ENCODE results near the gene IFT43. TPM values are rescaled to one million over a fixed set of nuclear protein-coding genes. Genes with fewer than 3 reads are reported as not detected.

The IFT43 gene
- total RNA-seq, 1 donor from 2014 or later, result 17.1 TPM

DNA sequence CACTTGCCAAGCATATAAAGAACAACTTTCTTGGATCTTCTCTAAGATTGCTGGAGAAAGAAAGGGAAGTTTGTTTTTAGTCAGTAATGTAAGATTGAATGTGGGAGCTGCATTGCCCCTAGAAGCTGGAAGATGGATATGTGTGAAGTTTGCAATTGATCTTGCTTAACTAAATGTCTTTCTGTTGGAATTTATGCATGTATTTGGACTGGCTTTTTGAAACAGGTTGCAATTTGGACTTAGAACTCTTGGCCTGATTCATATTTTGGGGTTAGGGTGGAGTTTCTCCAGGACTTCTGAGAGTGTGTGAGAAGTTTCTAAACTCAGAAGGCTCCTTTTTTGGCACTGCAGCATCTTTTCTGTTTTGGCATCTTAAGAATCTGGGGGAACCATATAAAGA, 26.4 kb downstream of the IFT43 start:
- no peak for DNase-seq (ENCODE audit: low read depth in 2 of 2)

DNA sequence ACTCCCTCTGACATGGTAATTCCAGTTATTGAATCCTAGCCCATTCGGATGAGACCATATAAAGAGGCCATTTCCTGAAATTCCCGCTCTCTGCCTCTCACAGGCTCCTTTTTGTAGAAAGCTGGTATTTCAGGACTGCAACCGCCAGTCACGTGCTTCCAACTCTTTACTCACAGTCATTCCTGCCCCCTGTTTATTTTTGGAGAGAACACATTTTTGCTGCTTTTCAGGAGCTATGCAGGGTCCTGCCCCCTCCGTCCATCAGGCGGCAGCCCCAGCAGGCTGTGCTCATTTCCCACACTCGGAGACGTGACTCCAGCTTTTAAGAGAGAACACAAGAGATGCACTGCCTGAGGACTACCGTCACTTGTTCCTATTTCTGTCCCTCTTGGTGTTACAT, 26.8 kb downstream of the IFT43 start:
- no peak for DNase-seq (ENCODE audit: low read depth in 2 of 2)

DNA sequence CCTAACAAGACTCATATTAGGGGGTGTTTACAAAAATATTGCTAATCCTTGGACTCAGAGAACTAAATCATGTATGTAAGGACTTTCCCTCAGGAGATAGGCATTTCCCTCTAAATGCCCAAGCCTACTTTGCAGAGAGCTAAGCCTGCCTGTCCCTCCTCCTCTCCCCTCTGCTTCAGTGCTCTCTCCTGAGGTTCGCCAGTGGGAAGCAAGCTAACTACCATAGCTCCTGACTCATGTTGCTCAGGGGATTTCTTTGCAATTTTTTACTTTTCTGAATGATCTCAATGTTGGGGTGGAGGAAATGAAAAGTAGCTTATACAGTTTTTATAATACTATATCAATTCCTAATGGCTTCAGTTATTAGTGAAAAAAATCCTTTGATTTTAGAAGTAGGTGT, 29.6 kb downstream of the IFT43 start:
- no peak for DNase-seq (ENCODE audit: low read depth in 2 of 2)

DNA sequence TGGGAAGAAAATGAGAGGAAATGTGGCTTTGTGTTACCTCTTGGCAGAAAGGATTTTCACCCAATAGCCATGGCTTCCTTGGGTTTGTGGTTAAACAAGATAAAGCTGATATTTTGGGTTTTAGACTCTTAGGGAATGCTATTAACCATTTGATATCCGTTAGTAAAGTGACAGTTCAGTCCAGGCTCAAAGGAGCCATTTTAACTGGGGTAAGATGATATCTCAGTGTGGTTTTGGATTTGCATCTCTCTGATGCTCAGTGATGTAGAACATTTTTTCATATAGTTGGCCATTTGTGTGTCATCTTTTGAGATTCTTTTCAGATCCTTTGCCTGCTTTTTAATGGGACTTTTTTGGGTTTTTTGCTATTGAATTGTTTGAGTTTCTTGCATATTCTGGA, 30.1 kb downstream of the IFT43 start:
- no peak for DNase-seq (ENCODE audit: low read depth in 2 of 2)

DNA sequence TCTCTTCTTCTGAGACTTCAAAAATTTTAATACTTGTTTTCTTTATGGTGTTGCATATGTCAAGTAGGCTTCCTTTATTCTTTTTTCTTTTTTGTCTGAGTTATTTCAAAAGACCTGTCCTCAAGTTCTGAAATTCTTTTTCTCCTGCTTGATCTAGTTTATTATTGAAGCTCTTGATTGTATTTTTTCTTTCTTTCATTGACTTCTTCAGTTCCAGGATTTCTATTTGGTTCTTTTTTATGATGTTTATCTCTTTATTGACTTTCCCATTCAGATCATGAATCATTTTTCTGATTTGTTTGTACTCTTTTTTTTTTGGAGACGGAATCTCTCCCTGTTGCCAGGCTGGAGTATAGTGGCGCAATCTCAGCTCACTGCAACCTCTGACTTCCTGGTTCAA, 34.1 kb downstream of the IFT43 start:
- DNase-seq (ENCODE audit: low read depth in 2 of 2), result no peak

DNA sequence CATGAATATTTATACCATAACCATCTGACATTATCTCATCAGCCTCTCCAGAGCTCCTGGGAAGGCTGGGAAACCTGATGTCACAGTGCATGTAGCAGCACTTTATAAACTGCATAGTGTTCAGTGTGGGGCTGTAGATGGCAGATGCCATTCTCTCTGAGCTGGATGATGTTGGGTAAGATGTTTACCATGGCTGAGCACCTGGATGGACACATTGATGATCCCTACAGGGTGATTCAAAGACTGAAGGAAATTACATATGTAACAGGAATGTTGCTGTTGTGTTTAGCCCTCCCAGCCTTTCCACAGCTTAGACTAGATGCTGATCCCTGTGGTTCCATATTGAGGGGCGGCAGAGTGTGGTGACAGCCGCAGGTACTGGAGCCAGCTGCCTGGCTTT, 37.4 kb downstream of the IFT43 start:
- DNase-seq (ENCODE audit: low read depth in 2 of 2), result peak in 1 of 2 donors; percentile 4

DNA sequence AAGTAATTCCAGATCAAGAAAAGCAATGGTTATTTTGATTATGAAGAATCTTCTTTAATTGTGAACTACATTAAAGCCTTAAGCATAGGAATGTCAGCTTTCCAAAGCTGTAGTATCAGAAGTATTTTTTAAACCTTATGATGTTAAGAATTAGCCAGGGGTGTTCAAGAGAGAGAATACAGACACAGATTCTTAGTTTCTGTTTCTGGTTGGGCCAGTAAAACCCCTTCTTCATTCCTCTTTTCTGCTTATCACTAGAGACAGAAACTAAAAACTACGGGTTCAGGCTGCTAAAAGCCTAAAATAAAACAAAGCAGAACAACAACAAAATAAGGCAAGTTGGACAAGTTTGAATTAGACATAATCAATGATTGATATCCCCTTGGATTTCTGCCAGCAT, 38.2 kb downstream of the IFT43 start:
- no peak for DNase-seq (ENCODE audit: low read depth in 2 of 2)

DNA sequence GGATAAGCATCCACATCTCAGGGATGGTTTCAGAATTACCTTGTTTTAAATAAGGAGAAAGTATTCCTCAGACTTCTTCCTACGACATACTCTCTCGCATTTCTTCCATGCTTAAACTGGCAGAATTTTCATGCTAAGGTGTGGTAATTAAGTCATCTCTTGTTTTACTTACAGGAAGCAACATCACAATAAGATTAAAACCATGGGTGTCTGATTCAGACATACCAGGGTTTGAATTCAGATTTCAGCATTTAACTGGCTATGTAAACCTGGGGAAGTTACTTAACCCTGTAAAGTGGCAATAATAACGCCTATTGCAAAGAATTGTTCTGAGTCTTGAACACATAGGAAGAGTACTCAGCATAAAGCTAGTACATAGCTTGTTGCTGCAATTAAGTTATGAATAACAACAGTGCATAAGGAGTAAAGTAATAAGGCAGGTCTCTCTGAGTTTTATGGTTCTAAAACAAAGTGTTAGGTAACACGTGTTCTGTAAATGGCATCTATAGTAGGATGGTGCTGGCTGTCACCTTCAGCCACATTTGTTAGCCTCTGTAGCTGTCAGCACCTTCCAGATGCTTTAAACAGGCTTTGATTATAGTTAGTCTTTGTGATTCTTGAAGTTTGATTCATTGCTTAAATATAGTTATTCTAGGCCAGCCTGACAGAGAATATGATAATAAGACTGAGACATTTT, 38.8 kb downstream of the IFT43 start:
- no peak for DNase-seq (ENCODE audit: low read depth in 2 of 2)

DNA sequence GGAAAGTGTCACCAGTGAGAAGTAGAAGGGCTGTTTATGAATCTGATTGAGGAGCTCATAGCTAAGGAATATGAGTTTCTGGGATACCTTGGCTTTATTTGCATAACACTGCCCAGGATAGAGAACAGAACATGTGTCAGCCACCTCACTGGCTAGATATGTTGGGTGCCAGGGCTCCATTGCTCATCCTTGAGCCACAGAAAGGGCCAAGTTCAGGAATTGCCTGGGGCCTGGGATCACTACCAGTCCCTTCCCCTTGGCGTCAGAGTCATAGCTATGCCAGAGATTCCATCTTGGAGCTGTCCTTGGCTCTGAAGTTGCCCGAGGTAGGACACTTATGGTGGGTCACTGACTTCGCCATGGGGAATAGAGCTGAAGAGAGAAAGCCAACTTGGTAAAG, 49.0 kb downstream of the IFT43 start:
- DNase-seq (ENCODE audit: low read depth in 2 of 2), result no peak

DNA sequence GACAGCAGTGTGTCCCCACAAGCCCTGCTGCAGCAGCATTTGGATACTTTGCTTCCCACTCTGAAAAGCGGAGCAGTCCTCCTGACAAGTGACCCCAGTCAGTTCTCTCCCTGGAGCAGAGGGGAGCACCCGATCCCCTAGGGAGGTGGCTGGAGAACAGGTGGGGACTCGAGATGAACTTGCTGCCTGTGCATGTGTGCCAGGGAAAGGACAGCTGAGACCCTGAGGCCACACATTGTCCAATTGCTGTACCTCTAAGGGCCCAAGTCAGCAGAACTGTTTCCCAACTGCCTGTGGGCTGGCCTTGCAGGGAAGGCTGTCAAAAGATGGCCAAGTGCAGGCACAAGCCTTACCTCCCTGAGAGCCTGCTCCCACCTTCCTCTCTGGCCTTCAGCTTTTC, 55.1 kb downstream of the IFT43 start:
- no peak for DNase-seq (ENCODE audit: low read depth in 2 of 2)

DNA sequence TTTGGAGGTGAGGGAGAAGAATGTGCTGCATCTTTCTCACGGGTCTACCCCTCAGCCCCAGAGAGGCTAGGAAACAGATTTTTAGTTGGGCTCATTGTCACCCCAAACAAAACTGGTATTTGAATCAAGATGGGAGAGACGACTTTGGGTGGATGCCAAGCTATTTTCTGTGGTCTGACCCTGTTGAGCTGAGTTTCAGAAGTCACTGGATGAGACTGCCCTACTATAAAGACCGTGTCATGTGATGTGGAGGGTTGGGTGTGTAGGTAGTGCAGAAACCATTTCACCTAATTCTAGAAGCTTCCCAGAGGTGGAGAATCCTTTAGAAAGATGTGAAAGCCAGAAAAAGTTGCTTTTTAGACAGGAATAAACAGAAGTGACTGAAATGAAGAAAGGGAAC, 60.2 kb downstream of the IFT43 start:
- no peak for DNase-seq (ENCODE audit: low read depth in 2 of 2)

DNA sequence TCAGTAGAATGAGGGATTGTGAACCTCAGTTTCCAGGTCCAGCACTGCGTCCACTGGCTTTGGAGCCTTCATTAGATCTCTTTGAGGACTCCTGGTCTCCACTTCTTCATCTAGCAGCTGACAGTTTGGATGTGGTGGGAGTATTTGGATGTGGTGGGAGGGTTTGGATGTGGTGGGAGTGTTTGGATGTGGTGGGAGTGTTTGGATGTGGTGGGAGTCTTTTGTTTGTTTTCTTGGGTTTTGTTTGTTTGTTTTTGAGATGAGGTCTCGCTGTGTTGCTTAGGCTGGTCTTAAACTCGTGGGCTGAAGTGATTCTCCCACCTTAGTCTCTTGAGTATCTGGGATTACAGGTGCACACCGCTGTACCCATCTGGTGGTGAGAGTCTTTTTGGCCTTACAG, 64.7 kb downstream of the IFT43 start:
- no peak for DNase-seq (ENCODE audit: low read depth in 2 of 2)

DNA sequence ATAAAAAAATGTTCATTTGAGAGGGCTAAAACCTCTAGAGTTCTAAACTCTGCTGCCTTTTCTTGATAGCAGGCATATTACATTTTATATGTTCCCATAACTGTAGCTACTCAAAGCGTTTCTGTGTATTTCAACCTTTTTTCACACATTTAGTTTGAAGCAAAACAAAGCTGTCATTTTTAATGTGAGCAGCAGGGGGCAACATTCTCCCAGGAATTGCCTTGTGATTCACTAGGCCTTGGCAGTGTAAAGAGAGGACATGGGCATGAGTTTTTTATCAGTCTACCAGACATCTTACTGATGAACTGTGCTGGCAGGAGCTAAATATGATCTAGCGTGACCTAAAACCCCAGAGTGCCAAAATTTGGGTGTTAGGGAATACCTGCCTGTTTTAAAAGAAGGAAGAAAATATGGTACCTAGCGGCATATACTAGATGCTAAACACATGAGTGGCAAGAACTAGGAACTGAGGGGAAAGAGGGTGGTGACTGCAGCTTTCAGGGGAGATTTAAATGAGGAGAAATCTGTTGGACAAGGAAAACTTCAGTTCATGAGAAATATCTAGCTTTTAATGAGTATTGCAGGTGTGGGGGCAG, 65.3 kb downstream of the IFT43 start:
- DNase-seq (ENCODE audit: low read depth in 2 of 2), result peak; percentile 9 to 70

DNA sequence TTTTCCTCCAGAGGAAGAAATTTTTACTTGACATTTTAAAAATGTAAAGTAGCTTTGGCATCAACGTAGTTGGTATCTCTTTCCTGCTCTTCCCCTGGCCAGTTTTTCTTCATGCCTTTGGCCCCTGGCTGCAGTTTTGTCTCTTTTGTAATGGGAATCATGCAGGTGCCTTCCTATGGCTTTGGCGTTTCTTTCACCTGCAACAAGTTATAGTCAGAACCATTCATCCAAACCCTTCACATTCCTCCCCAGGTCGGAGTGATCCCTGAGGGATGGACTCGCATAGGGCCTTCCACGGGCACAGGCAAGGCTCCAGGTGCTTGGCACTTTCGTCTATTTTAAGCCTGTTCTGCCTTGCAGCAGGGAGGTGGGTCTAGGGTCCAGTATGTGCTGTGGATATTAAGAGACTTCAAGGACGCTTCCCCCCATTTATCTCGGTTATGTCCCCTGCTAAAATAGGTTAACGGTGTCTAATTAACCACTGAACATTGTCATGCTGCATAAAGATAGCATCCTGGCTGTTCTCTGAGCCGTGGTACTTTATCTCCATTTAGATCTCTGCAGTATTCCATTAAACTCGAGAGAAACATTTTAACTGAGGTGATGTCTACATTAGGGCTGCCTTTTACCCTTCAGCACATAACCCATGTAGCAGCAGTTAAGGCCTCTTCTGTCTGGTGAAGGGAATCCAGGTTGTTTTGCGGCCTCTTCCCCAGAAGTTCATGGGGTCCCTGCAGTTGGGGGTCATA, 66.3 kb downstream of the IFT43 start:
- no peak for DNase-seq (ENCODE audit: low read depth in 2 of 2)

DNA sequence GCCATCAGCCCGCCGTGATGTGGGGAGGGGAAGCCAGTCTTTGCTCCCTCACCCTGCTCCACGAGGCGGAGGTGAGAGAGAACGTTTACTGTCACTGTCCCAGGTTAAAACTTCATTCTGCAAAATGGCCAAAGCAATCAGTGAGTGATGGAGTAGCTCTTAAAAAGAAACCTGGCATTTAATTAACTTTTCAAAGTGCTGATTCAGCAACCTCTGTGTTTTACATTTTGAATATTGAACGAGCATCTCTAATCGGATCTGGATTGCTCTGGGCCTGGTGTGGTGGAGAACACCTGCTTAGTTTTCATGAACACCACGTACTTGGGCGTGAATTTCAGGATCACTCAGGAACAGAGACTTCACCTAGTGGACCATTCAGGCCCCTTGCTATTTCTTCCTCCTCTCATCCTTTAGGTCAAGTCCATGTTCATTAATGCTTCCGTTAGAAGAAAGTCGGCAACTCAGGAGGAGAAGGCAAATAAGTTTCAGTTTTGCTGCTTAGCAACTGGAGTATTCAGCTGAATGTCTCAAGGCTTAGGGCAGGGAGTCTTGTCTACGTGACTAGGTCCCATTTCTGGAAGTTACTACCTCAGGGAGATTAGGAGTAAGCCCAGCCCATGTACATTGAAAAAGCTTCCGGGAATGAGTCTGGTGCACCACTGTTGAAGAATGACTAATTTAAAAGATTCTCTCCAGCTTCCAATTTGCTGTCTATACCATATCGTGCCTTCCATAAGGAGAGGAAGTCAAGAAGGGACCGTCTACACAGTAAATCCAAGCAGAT, 68.2 kb downstream of the IFT43 start:
- DNase-seq (ENCODE audit: low read depth in 2 of 2), result no peak

DNA sequence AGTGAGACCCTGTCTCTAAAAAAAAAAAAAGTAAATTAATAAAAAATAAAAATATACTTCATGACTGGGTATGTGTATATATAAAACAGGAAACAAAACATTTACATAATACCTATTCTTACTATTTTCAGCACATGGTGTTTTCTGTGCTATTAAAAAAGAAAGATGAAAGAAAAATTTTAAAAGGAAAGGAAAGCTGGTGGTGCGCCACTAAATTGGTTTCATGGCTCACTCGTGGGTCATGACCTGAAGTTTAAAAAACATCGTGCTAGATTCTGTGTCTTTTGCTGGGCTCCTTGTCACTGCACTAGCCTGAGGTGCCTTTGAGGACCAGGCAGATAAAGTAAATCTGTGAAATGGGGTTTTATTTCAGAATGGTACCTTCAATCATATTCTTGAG, 69.8 kb downstream of the IFT43 start:
- DNase-seq (ENCODE audit: low read depth in 2 of 2), result no peak

DNA sequence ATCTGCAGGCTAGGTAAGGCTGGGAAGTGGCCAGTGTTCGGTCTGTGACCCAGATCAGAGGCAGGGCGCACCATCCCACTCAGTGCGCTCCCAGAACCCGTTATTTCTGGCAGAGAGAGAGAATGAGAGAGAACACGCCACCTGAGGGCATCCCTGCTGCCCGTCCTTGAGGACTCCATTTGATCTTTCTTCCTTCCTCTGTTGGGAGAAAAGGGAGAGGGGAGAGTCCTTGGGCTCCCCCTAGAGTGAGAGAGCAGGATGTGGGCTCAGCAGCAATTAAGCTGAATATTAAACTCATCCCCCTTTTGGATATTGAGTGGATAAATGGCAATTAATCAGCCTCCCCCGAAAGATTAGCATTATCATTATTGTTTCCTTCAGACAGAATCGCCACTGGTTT, 70.6 kb downstream of the IFT43 start:
- peak in 1 of 2 donors; percentile 10 for DNase-seq (ENCODE audit: low read depth in 2 of 2)

DNA sequence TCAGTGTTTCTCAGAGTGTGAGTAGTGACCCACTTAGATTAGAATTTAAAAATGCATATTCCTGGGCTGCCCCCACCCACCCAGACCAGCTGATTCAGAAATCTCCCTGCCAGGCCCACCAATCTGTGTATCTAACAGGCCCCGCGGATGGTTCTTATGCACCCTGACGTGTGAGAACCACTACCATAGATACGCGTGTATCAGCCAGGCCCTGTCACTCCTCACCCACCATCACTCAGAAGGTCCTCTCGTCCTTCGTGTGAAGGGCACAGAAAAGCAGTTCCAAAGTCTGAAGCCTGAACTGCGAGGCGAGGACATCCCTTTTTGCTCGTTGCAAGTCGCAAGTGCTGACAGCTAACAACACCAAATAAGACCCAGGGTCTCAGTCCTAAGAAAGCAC, 72.4 kb downstream of the IFT43 start:
- no peak for DNase-seq (ENCODE audit: low read depth in 2 of 2)

DNA sequence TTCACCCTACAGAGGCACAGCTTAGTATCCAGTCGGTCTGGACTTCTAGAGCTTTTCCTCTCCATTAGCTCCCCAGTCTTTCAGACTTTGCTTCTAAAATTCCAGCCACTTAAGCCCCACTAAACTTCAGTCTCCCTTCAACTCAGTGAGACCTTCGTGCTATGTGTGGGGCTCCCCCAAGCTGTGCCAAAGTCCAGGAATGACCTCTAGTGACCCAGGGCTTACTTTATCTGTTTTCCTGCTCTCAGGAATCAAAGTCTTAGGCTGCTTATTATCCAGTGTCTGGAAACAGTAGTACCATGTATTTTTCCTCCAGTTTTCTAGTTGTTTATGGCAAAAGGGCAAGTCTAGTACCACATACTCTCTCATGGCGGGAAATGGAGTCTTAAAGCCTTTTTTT, 77.8 kb downstream of the IFT43 start:
- no peak for DNase-seq (ENCODE audit: low read depth in 2 of 2)

DNA sequence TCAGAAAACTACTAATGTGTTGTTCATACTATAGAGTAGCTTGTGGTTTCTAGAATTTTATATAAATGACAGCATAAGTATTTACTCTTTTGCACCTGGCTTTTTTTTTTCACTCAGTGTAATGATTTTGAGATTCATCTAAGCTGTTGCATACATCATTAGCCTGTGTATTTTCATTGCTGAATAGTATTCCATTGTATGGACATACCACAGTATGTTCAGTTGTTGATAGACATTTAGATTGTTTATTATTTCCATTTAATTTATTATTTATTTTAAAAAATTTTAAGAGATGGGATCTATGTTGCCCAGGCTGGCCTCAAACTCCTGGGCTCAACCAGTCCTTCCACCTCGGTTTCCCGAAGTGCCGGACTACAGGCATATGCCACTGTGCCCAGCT, 80.0 kb downstream of the IFT43 start:
- DNase-seq (ENCODE audit: low read depth in 2 of 2), result no peak

DNA sequence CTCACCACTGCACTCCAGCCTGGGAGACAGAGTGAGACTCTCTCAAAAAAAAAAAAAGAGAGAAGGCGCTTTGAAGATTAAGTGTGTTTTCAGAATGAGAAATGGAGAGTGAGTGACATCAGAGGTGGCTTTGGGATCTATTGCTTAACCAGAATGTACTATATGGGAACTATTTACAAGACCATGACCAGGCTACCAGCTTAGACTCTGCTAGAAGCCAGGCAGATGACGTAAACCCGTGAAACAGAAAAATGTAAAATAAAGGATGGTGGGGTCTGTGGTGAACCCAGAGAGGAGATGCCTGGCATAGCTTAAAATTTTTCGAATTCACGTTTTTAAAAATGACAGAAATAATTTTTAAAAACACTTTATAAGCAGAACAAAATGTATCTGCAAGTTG, 82.0 kb downstream of the IFT43 start:
- DNase-seq (ENCODE audit: low read depth in 2 of 2), result no peak

DNA sequence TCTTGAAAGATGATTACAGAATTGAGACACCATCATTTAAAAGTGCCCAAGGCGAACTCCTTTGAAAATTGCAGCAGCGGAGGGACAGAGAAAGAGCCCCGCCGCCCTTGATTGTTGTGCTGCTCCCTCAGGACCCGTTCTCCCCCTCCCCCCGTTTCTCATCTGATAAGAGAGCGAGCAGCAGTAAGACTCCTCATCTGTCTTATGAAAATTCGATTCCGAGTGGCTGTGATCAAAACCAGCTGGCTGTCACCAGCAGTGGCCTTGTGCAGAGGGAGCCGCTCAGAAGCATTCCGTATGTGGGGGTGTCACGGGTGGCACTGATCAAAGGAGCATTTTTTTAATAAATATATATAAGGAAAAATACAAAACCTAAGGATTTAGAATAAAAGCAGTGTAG, 88.2 kb downstream of the IFT43 start:
- no peak for DNase-seq (ENCODE audit: low read depth in 2 of 2)

Data from dermis microvascular lymphatic vessel endothelial cell (primary cell).